Skeletal muscle cell (primary cell): ENCODE data around the gene RECK.

ENCODE experiments used
- DNase-seq: peaks from one replicate; pipeline ENCODE4 v3.0.0-alpha.2; 2010; ENCODE audit warnings: low read depth
- H3K4me3 ChIP-seq: 2 replicates; pipeline ENCODE4 v1.5.1; 2011; ENCODE audit warnings: low read depth, mild to moderate bottlenecking, control low read depth, low read length, moderate library complexity

The RECK gene

GRCh38 chr9:36132086-36132485, 95.4 kb downstream of the RECK start:
- no peak overlapping the region for H3K4me3 ChIP-seq
- no peak for DNase-seq

DNA sequence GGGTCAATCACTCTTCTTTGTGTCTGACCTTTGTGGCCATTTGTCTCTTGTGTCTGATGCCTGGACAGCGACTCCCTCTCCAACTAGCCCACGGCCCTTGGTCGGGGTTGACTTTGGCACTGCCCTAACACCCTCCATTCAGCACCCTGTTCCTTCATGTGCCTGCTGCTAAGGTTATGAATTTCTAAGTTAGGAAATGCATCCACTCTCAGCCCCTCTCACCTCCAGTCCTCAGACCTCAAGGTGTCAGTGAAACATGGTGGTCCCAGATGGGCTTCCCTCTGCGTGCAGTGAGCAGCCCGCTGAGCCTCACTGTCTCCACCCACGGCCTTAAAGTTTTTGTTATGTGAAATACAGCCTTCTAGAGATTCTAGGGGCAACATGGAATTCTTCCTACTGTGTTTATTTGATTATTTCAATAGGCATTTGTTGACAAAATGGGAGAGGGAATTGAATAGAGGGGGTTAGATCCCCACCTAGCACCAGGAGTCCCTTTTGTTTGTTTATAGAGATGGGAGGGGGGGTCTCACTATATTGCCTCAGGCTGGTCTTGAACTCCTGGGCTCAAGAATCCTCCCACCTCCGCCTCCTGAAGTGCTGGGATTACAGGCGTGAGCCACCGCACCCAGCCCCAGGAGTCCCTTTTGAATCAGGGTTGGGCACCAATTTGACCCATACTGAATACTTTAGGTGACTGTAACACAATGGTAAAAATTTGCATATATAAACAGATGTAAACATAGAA, 98.2 kb downstream of the RECK start:
- no peak overlapping the region for H3K4me3 ChIP-seq
- DNase-seq: no peak

GRCh38 chr9:36135741-36136271, 99.1 kb downstream of the RECK start:
- H3K4me3 ChIP-seq: peak overlapping the region; percentile 75
- DNase-seq: no peak

GRCh38 chr9:36136272-36136893, 99.7 kb downstream of the RECK start, which contains the start of gene GLIPR2:
Gene GLIPR2, plus strand, starts transcription at chr9:36136733. Its CDS starts 46 bp downstream, at chr9:36136779.
- DNase-seq: no peak
- H3K4me3 ChIP-seq: peak within 1 kb of the TSS; percentile 75

DNA sequence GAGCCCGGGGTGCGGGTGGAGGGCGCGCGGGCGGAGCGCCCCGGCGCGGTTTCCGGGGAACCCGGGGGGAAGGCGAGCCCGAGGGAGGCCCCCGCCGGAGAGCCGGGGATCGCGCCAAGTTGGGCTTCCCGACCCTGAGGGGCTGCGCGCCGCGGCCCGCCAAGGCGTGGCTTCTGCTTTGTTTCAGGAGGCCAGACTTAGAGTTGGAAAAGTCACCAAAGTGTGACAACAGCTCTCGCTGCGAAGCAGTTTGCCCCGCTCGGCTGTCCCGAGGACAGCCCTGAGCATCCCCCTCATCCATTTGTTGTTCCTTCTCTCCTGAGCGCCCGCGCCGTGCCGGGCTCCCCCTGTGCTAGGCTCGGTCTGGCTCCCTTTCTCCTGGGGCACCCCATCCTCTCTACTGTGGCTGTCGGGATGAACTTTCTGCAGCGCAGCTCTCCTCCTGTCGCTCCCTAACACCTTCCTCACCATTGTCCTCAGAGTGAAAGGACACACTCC, 100.2 kb downstream of the RECK start:
- no peak for DNase-seq

GRCh38 chr9:36137392-36138004, 100.8 kb downstream of the RECK start:
- peak overlapping the region; percentile 75 for H3K4me3 ChIP-seq
- no peak for DNase-seq

More for the DNA sequence above, 100.2 kb downstream of the RECK start:
- peak overlapping the region; percentile 75 for H3K4me3 ChIP-seq

- DNase-seq: no peak
- H3K4me3 ChIP-seq: no peak overlapping the region
Measured at GRCh38 chr9:36138496-36138895, 101.8 kb downstream of the RECK start.

DNA sequence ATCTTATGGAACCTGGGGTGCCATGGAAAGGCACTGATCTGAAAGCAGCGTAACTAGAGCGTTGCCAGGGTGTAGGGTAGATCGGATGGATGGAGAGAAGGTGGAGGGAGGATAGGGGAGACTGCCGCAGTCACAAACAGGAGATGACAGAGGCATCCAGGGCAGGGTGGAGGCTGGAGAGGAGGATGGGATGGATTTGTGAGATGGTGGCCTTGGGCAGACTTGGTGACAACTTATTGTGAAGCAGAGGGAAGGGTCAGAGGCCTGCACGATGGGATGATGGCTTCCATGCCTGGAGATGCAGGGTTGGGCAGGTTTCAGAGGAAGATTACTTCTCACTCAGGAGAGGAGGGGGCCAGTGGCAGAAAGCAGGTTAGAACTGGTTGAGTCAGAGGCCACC, 102.2 kb downstream of the RECK start:
- DNase-seq: no peak
- H3K4me3 ChIP-seq: no peak overlapping the region

GRCh38 chr9:36140086-36141084, 103.7 kb downstream of the RECK start:
- no peak overlapping the region for H3K4me3 ChIP-seq
- no peak for DNase-seq

DNA sequence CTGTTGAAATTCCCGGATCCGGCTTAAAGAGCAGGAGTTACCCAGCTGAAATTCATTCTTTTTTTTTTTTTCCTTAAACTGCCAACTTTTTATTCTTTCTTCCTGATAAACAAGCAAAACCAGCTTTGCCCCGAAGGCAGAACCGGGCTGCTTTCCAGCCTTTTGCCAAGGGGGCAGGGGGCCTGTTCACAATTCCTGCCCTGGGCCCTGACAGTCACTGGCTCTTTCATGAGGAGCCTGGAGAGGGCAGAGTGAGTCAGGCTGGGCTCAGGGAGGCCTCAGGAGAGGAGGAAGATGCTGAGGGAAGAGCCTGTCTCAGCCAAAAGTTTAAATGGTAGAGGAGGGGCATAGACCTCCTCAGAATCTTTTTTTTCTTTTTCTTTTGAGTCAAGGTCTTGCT, 104.6 kb downstream of the RECK start:
- DNase-seq: no peak
- H3K4me3 ChIP-seq: no peak overlapping the region

- no peak for DNase-seq
- no peak overlapping the region for H3K4me3 ChIP-seq
Measured at GRCh38 chr9:36141761-36142160, 105.0 kb downstream of the RECK start.

DNA sequence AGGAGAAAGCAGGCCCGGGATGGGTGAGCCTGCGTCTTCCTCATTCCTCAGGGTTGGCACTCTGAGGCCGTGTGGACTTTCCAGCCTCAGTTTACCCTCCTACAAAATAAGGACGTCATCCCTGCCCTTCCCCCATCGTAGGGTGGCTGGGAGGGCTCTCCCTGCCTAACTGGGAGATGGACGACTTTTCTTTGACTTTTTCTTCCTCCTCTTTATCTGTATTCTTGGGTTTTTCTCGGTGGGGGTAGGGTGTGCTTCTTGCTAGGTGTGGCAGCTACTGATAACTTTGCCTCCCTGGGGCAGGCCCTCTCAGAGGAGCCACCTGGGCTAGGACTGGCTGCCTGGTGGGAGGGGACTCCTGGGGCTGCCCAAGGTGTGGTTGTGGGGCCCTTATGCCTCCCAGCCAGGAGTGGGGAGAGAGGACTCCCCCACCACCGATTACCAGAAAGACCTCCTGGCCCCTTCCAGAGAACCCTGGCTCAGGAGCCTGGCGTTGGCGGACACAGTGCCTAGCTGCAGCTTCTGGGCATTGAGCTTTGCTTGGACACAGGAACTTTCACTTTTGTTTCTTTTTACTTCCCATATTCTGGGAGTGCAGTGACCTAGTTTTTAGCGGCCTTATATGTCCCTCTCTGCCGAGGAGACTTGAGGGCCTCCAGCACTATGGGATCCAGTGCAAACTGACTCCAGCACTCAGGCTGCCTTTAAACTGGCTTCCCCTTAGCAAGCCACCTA, 106.0 kb downstream of the RECK start:
- H3K4me3 ChIP-seq: no peak overlapping the region
- no peak for DNase-seq

- H3K4me3 ChIP-seq: no peak overlapping the region
- no peak for DNase-seq
Measured at GRCh38 chr9:36143245-36143641, 106.5 kb downstream of the RECK start.

DNA sequence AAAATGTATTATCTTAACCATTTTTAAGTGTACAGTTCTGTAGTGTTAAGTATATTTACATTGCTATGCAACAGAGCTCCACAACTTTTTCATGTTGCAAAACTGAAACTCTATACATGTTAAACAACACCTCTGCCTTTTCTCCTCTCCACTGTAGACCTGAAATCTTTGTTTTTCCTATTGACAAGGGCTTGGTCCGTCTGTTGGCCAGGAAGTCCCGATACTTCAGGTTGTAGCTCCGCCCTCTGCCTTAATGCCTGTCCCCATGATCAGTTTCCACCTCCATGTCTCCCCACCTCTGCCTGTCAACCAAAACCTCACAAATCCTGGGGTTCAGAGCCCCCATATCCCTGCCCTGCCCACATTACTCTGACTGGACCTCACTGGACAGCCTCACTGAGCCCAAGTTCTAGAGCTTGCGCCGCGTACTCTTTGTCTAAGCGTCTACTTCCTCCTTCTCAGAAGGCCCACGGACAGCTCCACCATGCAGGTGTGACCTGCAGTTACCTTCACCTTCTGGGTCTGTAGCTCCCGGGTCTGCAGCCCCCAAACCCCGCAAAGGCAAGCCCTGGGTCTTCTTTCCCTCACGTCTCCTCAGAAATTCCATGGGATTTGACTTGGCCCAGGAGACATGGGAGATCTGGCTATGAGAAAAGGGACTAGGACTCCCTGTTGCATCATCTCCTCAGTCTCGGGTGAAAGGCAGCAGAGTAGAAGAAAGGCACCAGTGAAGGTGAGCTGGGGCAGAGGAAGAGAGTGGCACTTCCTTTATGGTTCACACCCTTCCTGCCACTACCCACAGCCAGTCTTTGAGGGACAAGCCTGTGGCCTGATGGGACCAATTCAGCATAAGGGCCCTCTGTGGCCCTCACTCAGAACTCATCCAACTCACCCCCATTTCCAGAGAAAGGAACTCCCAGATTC, 107.9 kb downstream of the RECK start:
- DNase-seq: no peak
- no peak overlapping the region for H3K4me3 ChIP-seq

GRCh38 chr9:36145970-36146369, 109.3 kb downstream of the RECK start:
- H3K4me3 ChIP-seq: no peak overlapping the region
- no peak for DNase-seq

GRCh38 chr9:36146651-36147050, 109.9 kb downstream of the RECK start:
- no peak overlapping the region for H3K4me3 ChIP-seq
- DNase-seq: no peak

GRCh38 chr9:36147441-36148175, 110.9 kb downstream of the RECK start:
- DNase-seq: no peak
- H3K4me3 ChIP-seq: no peak overlapping the region
